Mononuclear cell (primary cell): ENCODE data around the gene RAD17. TPM values are rescaled to one million over a fixed set of nuclear protein-coding genes. Genes with fewer than 3 reads are reported as not detected.
"Not testable (repeated sequence)": the region's sequence is repeated elsewhere in the genome, so short reads cannot be mapped to it uniquely, and the experiment has no call there.

Source experiments
- H3K27me3 ChIP-seq: 2 replicates; pipeline ENCODE4 v1.6.0; 2011; ENCODE audit warnings: low read length, control low read depth; ENCODE audit not compliant: insufficient read depth
- H3K4me1 ChIP-seq: 2 replicates; pipeline ENCODE4 v1.5.1; 2011; ENCODE audit warnings: mild to moderate bottlenecking, low read length, control low read depth; ENCODE audit not compliant: insufficient read depth
- H3K4me3 ChIP-seq: 2 replicates; pipeline ENCODE4 v1.5.1; 2011; ENCODE audit warnings: mild to moderate bottlenecking, low read length, moderate library complexity
- H3K9me3 ChIP-seq: 2 replicates; pipeline ENCODE4 v1.5.1; 2011; ENCODE audit warnings: low read depth, mild to moderate bottlenecking, control low read depth, low read length
- total RNA-seq: library from RNA; depleted of rRNA; stranded (reverse); fragments of >200 nt; gene quantifications from one replicate; pipeline ENCODE4 v1.2.3, GENCODE V29; 2012

RAD17 gene
- 14.3 TPM for total RNA-seq

GRCh38 chr5:69369340-69370121, at the start of gene RAD17, which contains the start of the genes AK6 and TAF9:
TSS of gene RAD17 (plus strand) at chr5:69369818. CDS start at chr5:69372209, 2,391 bp downstream.
TSS of gene AK6 (minus strand) at chr5:69369520. CDS start at chr5:69369490, 30 bp downstream.
TSS of gene TAF9 (minus strand) at chr5:69369520. CDS start at chr5:69365737, 3,783 bp downstream.
- H3K27me3 ChIP-seq, result no peaks in the 10 kb centered on the region
- H3K4me3 ChIP-seq, result peak within 1 kb of the TSS; percentile 87
- H3K9me3 ChIP-seq, result no peaks in the 10 kb centered on the region
- peaks cover 24% of the 10 kb centered on the region for H3K4me1 ChIP-seq

GRCh38 chr5:69326365-69326764, 43.3 kb upstream of the RAD17 start:
- Histone ChIP-seq H3K27me3 (no peaks in the 10 kb centered on the region), H3K9me3 (no peaks in the 10 kb centered on the region), H3K4me1 (peaks cover 2% of the 10 kb centered on the region), H3K4me3 (no peak overlapping the region)

GRCh38 chr5:69329905-69330489, 39.6 kb upstream of the RAD17 start:
- Histone ChIP-seq H3K9me3 (no peaks in the 10 kb centered on the region), H3K4me1 (peaks cover 17% of the 10 kb centered on the region), H3K27me3 (no peaks in the 10 kb centered on the region), H3K4me3 (no peak overlapping the region)

- Histone ChIP-seq H3K27me3 (no peaks in the 10 kb centered on the region), H3K9me3 (no peaks in the 10 kb centered on the region), H3K4me1 (peaks cover 24% of the 10 kb centered on the region), H3K4me3 (peak overlapping the region; percentile 62)
Observed at GRCh38 chr5:69331528-69332445, 37.8 kb upstream of the RAD17 start.

- H3K4me3 ChIP-seq, H3K9me3 ChIP-seq, H3K27me3 ChIP-seq: not testable (repeated sequence)
- H3K4me1 ChIP-seq, result peaks cover 24% of the 10 kb centered on the region
Observed at GRCh38 chr5:69333668-69334315, 35.8 kb upstream of the RAD17 start.

GRCh38 chr5:69334793-69335268, 34.8 kb upstream of the RAD17 start:
- H3K4me1 ChIP-seq, result peaks cover 24% of the 10 kb centered on the region
- H3K27me3 ChIP-seq, result no peaks in the 10 kb centered on the region
- H3K4me3 ChIP-seq, result no peak overlapping the region
- H3K9me3 ChIP-seq, result no peaks in the 10 kb centered on the region

- H3K27me3 ChIP-seq, result no peaks in the 10 kb centered on the region
- H3K4me3 ChIP-seq, result no peak overlapping the region
- no peaks in the 10 kb centered on the region for H3K9me3 ChIP-seq
- peaks cover 24% of the 10 kb centered on the region for H3K4me1 ChIP-seq
Observed at GRCh38 chr5:69335341-69335935, 34.2 kb upstream of the RAD17 start.

GRCh38 chr5:69341520-69342161, 28.0 kb upstream of the RAD17 start:
- Histone ChIP-seq H3K9me3 (no peaks in the 10 kb centered on the region), H3K27me3 (no peaks in the 10 kb centered on the region), H3K4me1 (no peaks in the 10 kb centered on the region), H3K4me3 (no peak overlapping the region)

GRCh38 chr5:69343083-69343482, 26.5 kb upstream of the RAD17 start:
- H3K27me3 ChIP-seq, result no peaks in the 10 kb centered on the region
- H3K9me3 ChIP-seq, result no peaks in the 10 kb centered on the region
- H3K4me3 ChIP-seq, result no peak overlapping the region
- H3K4me1 ChIP-seq, result no peaks in the 10 kb centered on the region

- Histone ChIP-seq H3K4me1 (no peaks in the 10 kb centered on the region), H3K4me3 (no peak overlapping the region), H3K9me3 (no peaks in the 10 kb centered on the region), H3K27me3 (no peaks in the 10 kb centered on the region)
Observed at GRCh38 chr5:69350664-69351063, 19.0 kb upstream of the RAD17 start.

GRCh38 chr5:69359699-69360098, 9.9 kb upstream of the RAD17 start:
- H3K27me3 ChIP-seq, result no peaks in the 10 kb centered on the region
- no peaks in the 10 kb centered on the region for H3K9me3 ChIP-seq
- H3K4me1 ChIP-seq, result no peaks in the 10 kb centered on the region
- no peak overlapping the region for H3K4me3 ChIP-seq

GRCh38 chr5:69360442-69360841, 9.2 kb upstream of the RAD17 start:
- Histone ChIP-seq H3K27me3 (no peaks in the 10 kb centered on the region), H3K9me3 (no peaks in the 10 kb centered on the region), H3K4me3 (no peak overlapping the region), H3K4me1 (no peaks in the 10 kb centered on the region)

GRCh38 chr5:69364414-69364813, 5.2 kb upstream of the RAD17 start:
- Histone ChIP-seq H3K4me1 (peaks cover 15% of the 10 kb centered on the region), H3K27me3 (no peaks in the 10 kb centered on the region), H3K9me3 (no peaks in the 10 kb centered on the region), H3K4me3 (no peak overlapping the region)

GRCh38 chr5:69364850-69365249, 4.8 kb upstream of the RAD17 start:
- Histone ChIP-seq H3K4me1 (peaks cover 15% of the 10 kb centered on the region), H3K9me3 (no peaks in the 10 kb centered on the region), H3K4me3 (no peak overlapping the region), H3K27me3 (no peaks in the 10 kb centered on the region)
